ENCODE data around the gene MMP2.

MMP2 gene

GRCh38 chr16:55478827-55479429 is at the start of gene MMP2:
Gene MMP2 (plus strand): TSS chr16:55479198. CDS start chr16:55479480, 282 bp downstream.
- DNase-seq (ENCODE audit: low read depth): peak; percentile 59

- no peak for DNase-seq (ENCODE audit: low read depth)
Measured at GRCh38 chr16:55433030-55433429, 46.0 kb upstream of the MMP2 start.

- no peak for DNase-seq (ENCODE audit: low read depth)
Measured at GRCh38 chr16:55433535-55433934, 45.5 kb upstream of the MMP2 start.

GRCh38 chr16:55434000-55434399 is 45.0 kb upstream of the MMP2 start:
- DNase-seq (ENCODE audit: low read depth): no peak

- no peak for DNase-seq (ENCODE audit: low read depth)
Measured at GRCh38 chr16:55435387-55435786, 43.6 kb upstream of the MMP2 start.

- peak; percentile 8 for DNase-seq (ENCODE audit: low read depth)
Measured at GRCh38 chr16:55436587-55436986, 42.4 kb upstream of the MMP2 start.

GRCh38 chr16:55437625-55438024 is 41.4 kb upstream of the MMP2 start:
- DNase-seq (ENCODE audit: low read depth): peak; percentile 85

GRCh38 chr16:55438281-55438680 is 40.7 kb upstream of the MMP2 start:
- DNase-seq (ENCODE audit: low read depth): no peak

GRCh38 chr16:55439101-55439690 is 39.8 kb upstream of the MMP2 start:
- DNase-seq (ENCODE audit: low read depth): no peak

GRCh38 chr16:55443434-55444346 is 35.3 kb upstream of the MMP2 start:
- DNase-seq (ENCODE audit: low read depth): no peak

- no peak for DNase-seq (ENCODE audit: low read depth)
Measured at GRCh38 chr16:55444754-55445485, 34.1 kb upstream of the MMP2 start.

- DNase-seq (ENCODE audit: low read depth): no peak
Measured at GRCh38 chr16:55447231-55447630, 31.8 kb upstream of the MMP2 start.

- no peak for DNase-seq (ENCODE audit: low read depth)
Measured at GRCh38 chr16:55452996-55453395, 26.0 kb upstream of the MMP2 start.

- no peak for DNase-seq (ENCODE audit: low read depth)
Measured at GRCh38 chr16:55453909-55454308, 25.1 kb upstream of the MMP2 start.

- no peak for DNase-seq (ENCODE audit: low read depth)
Measured at GRCh38 chr16:55454861-55455260, 24.1 kb upstream of the MMP2 start.

GRCh38 chr16:55462241-55462640 is 16.8 kb upstream of the MMP2 start:
- no peak for DNase-seq (ENCODE audit: low read depth)

- DNase-seq (ENCODE audit: low read depth): no peak
Measured at GRCh38 chr16:55464375-55464774, 14.6 kb upstream of the MMP2 start.

GRCh38 chr16:55465077-55465896 is 13.7 kb upstream of the MMP2 start:
- peak; percentile 67 for DNase-seq (ENCODE audit: low read depth)

GRCh38 chr16:55466209-55466608 is 12.8 kb upstream of the MMP2 start:
- no peak for DNase-seq (ENCODE audit: low read depth)

- no peak for DNase-seq (ENCODE audit: low read depth)
Measured at GRCh38 chr16:55467898-55468297, 11.1 kb upstream of the MMP2 start.

GRCh38 chr16:55468352-55468990 is 10.5 kb upstream of the MMP2 start:
- no peak for DNase-seq (ENCODE audit: low read depth)
